GM19397 (cell line): ENCODE results near the gene TADA2A.

Source experiments
- ATAC-seq: cut with Tn5 transposase; IDR thresholded peaks from one replicate; pipeline ENCODE4 v1.9.1; 2021; ENCODE audit warnings: mild to moderate bottlenecking, moderate library complexity; ENCODE audit not compliant: unreplicated experiment

Gene TADA2A

GRCh38 chr17:37458805-37459204 lies 52.1 kb downstream of the TADA2A start:
- ATAC-seq: no peak

GRCh38 chr17:37461668-37462067 lies 55.0 kb downstream of the TADA2A start:
- ATAC-seq: no peak

GRCh38 chr17:37462492-37462891 lies 55.8 kb downstream of the TADA2A start:
- ATAC-seq: no peak

DNA sequence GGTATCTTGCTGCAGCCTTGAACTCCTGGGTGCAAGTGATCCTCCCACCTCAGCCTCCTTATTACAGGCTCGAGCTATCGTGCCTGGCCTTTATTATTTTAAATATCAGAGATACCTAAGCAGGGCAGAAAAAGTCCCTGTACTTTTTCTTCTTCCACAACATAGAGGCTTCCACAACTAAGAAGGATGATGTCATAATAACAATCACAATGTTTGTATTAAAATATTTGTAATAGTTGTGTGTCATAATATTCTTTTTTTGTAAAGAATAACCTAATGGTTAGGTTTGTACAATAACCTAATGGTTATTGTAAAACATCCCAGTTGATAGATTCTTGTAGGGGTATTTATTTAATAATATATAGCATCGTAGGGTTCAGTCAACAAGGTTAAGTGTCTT lies 56.4 kb downstream of the TADA2A start:
- ATAC-seq: no peak

GRCh38 chr17:37465069-37465616 lies 58.5 kb downstream of the TADA2A start:
- ATAC-seq: no peak

DNA sequence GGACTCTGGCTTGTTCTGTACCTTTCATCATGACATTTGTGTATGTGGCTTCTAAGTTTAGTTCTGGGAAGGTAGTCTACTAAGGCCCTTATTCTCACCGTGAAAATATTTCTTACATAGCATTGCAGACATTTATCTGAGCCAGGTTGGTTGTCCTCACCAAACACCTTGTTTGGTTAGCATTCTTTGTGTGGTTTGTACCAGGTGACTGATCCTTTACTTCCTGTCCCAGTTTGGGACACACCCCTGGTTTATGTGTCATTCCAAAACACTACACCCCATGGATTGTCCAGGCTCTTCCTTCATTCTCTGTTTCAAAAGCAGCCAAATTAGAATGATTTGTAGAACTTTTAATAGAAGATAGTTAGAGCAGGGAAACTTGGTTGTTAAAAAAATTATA lies 59.8 kb downstream of the TADA2A start:
- ATAC-seq: no peak

DNA sequence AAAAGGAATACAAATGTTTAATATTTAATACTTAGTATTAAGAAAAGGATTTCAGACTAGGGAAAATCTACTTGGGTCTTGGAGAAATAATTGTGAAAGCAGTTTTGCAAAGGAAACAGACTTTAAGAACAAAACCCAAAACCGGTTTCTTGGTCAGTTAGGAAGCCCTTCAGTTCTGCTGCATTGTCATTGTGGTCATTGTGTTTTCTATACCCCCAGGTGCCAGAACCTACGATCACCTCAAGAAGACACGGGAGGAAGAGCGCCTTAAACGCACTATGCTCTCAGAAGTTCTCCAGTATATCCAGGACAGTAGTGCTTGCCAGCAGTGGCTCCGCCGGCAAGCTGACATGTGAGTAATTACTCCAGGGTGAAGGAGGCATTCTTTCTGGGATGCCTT lies 63.5 kb downstream of the TADA2A start:
- no peak for ATAC-seq

GRCh38 chr17:37475731-37476420 lies 69.2 kb downstream of the TADA2A start:
- ATAC-seq: no peak

DNA sequence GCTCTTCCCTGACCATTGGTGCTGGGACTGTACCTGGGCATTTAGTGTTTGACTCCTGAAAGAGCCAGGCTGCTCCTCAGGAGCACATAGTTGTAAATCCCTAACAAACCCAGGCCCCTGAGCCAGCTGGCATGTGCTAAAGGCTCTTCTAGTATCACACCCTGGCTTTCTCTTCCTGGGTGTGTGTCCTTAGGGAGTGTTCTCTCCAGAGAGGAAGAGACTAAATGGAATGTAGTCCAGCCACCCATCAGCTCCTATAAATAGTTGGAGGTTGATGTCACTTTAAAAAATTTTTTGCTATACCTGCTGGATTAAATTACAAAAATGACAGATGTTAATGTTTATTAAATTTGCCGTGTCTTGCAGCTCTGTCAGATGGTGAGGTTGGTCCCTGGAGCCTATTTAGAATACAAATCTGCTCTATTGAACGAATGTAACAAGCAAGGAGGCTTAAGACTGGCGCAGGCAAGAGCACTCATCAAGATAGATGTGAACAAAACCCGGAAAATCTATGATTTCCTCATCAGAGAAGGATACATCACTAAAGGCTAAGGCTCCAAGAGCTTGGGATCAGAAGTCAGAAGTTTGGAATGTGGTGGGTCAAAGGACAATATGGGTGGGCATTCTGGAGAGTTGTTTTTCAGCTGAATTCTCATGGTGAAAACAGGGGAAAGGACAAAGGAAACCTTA lies 69.9 kb downstream of the TADA2A start:
- ATAC-seq: no peak

- ATAC-seq: no peak
These were observed 71.5 kb downstream of the TADA2A start for GRCh38 chr17:37478187-37478586.

- ATAC-seq: no peak
These were observed 72.3 kb downstream of the TADA2A start for GRCh38 chr17:37479025-37479424.

- ATAC-seq: no peak
These were observed 73.7 kb downstream of the TADA2A start for GRCh38 chr17:37480427-37480826.

DNA sequence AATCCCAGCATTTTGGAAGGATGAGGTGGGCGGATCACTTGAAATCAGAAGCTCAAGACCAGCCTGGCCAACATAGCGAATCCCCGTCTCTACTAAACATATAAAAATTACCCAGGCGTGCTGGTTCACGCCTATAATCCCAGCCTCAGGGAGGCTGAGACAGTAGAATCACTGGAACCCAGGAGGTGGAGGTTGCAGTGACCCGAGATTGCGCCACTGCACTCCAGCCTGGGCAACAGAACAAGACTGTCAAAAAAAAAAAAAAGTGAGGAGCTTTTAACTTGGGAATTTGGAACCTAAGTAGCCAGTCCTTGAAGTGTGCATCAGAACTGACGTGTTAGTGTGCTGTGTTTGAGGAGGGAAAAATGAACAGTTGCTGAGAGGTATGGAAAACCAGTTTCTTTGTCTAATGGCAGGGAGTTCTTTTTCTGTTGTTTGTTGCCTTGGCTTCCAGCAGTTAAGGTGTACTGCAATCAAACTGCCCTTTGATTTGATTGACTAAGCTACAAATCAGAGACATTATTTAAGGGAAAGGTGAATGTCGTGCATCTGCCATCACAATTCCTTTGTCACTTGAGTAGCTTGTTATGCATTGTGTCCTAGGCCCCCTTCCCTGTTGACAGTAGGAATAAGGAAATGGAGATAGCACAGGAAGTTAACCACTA lies 74.4 kb downstream of the TADA2A start:
- ATAC-seq: no peak

DNA sequence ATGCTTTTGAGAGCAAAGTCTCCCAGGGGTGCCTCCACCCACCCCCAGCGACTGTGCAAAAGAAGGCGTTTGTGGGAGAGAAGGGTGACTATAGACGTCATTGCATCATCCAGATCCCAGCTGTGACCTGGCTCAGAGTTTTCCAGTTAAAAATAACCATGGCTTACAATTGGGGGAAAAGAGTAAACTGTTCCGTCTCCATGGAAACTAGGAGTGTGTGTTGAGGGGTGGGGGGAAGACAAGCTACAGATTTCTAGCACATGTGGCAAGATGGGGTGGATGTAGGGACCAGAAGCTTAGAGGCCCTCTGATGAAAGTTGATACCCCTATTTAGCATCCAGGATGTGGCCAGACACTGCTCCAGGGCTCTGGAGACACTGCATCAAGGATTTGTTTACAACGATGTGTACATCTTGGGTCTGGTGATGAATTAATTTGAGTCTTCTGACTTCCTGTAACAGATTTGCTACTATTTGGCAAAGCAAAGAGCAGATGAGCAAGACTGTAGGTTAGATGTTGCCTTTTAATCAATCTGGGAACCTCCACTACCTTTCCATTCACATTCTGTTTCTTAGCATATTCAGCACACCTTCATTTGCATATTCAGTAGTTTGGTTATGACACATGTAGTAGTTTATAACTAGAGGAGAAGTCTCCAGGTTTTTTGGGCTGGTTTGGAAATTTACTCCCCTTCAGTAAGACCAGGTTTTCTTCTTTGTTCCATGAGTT lies 76.8 kb downstream of the TADA2A start:
- no peak for ATAC-seq

GRCh38 chr17:37485938-37486570 lies 79.4 kb downstream of the TADA2A start:
- no peak for ATAC-seq

DNA sequence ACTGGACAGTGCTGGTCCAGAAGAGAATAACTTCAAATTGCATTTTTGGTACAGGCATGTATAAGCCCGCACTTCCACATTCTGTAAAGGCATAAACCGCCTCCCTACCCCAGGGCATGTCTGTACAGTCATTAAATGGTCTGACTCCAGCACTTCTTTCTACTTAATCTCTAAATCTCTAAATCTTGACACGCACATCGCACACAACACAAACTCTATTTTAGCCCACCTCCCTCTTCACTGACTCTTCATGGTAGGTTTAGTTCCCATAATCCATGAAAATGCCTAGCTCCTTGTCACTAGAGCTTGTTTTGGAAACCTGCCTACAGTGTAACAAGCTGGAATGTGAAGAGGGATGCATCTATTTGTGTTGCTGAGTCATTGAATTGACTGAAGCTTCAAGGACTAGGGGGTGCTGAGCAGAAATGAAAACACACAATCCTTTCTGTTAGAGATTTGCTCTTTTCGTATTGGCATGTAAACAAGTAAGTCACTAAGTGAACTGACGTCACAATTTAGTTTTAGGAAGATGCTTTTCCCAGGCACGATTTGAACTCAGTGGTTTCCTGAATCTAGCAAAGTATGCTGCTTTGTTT lies 81.4 kb downstream of the TADA2A start:
- ATAC-seq: no peak

DNA sequence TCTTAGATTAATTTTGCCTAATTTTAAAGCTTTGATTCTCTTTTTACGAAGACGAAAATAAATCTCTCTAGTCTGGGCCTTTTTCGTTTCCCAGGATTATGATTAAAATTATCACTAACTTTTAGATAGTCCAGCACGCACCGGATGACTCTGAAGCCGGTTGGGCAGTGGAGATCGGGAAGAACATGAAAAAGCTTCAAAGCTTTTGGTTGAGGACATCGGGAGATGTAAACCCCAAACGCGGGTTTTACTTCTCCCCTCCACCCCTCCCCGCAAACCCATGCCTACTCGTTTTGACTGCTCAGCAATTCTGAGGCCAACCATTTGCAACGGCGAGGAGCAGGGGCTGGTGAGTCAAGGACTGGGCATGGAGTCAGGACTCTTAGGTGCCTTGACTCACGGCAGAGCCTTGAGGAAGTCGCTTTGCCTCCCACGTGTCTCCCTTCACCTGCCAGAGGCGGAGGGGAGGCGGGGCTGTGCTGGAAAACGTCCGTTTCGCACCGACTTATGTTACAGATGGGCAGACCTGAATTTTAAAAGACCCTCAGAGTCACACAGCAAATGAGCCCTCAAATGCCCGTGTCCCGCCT lies 82.0 kb downstream of the TADA2A start:
- no peak for ATAC-seq

GRCh38 chr17:37489197-37490001 lies 82.7 kb downstream of the TADA2A start, which contains the start of gene DUSP14:
Gene DUSP14, plus strand, starts transcription at chr17:37489891. Its CDS starts 22,382 bp downstream, at chr17:37512273.
- peak; percentile 72 for ATAC-seq

DNA sequence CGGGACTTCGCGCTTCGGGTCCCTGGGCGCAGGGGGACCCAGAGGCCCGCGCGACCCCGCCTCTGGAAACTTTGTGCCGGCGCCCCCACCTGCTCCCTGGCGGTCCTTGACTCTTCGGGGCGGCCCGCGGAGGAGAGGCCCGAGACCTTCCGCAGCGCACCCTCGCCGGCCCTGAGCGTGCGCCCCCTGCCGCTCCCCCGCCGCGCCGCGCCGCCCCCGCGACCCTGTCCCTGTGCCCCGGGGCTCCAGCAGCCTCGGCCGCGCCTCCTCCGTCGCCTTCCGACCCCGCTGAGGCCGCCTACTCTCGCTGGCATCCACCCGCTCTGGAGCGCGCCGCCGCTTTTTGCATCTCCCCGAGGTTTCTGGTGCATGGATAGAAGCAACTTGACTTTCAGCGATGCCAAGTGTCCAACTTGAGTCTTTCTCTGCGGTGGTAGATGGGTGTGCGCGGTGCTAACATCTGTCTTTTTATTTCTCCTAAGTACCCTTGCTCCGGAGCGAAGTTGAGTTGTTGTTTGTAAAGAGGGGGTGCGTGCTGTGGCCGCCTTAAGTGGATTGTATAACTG lies 83.4 kb downstream of the TADA2A start:
- ATAC-seq: peak; percentile 55
